B cell (primary cell): ENCODE measurements around the gene RPL41. TPM values are rescaled to one million over a fixed set of nuclear protein-coding genes. Genes with fewer than 3 reads are reported as not detected.

ENCODE experiments used
- ATAC-seq: fragments of 200-7000 bp; cut with Tn5 transposase; one replicate; pipeline ENCODE4 v1.10.0; 2021; ENCODE audit warnings: low read depth, mild to moderate bottlenecking, moderate number of reproducible peaks, moderate library complexity
- CTCF ChIA-PET: fragments of 350-600 bp; sonication (Branson Sonifier 250); formaldehyde crosslinking; loops from one replicate; lab custom pipeline; 2021; ENCODE audit warnings: antibody characterized with exemption, inconsistent platforms; lab: Charles Lee
- POLR2A ChIA-PET: fragments of 350-600 bp; sonication (Branson Sonifier 250); formaldehyde crosslinking; loops from one replicate; lab custom pipeline; 2021; ENCODE audit warnings: antibody characterized with exemption; lab: Charles Lee
- DNase-seq: peaks from one replicate; pipeline ENCODE4 v3.0.0; 2013
- H2AFZ ChIP-seq: 2 replicates; pipeline ENCODE4 v1.6.1; 2012; ENCODE audit warnings: mild to moderate bottlenecking, low read depth, low read length; ENCODE audit not compliant: insufficient read depth, poor library complexity, severe bottlenecking
- H3K27ac ChIP-seq, 2 donors: 1 replicate in 1 of 2; 2 replicates in 1 of 2; pipeline ENCODE4 v1.5.1; 2012 to 2013; ENCODE audit warnings: low read length in 2 of 2, mild to moderate bottlenecking in 2 of 2, moderate library complexity in 1 of 2
- H3K27me3 ChIP-seq, 4 experiments: fragments of 200-600 bp in 1 of 4; sonication (generic) in 1 of 4; replicated peaks in 1 of 4; 1 replicate in 2 of 4; 2 replicates in 2 of 4; pipeline versions ENCODE4 v1.6.1 to v1.7.0; 2013 to 2016; ENCODE audit warnings: low read length in 3 of 4, mild to moderate bottlenecking in 2 of 4, mixed read lengths in 1 of 4, moderate library complexity in 1 of 4; ENCODE audit not compliant: insufficient read depth in 4 of 4, control insufficient read depth in 3 of 4; ENCODE audit errors: control extremely low read depth in 1 of 4
- H3K36me3 ChIP-seq, 2 experiments: replicated peaks in 1 of 2; 1 replicate in 1 of 2; 2 replicates in 1 of 2; pipeline versions ENCODE4 v1.6.1 to v1.7.1; 2013; ENCODE audit warnings: low read length in 1 of 2; ENCODE audit not compliant: insufficient read depth in 2 of 2, control insufficient read depth in 1 of 2; ENCODE audit errors: control extremely low read depth in 1 of 2, extremely low read depth in 1 of 2
- H3K4me1 ChIP-seq, 2 donors: fragments of 200-600 bp in 1 of 2; sonication (generic) in 1 of 2; 1 replicate in 1 of 2; 2 replicates in 1 of 2; pipeline versions ENCODE4 v1.5.1 to v1.6.1; 2013 to 2017; ENCODE audit warnings: low read length in 2 of 2; ENCODE audit not compliant: control insufficient read depth in 2 of 2, insufficient read depth in 2 of 2
- H3K4me2 ChIP-seq: replicated peaks from 2 replicates; pipeline ENCODE3; 2012; ENCODE audit warnings: mild to moderate bottlenecking, low read depth, low read length; ENCODE audit not compliant: poor library complexity, severe bottlenecking
- H3K4me3 ChIP-seq, 5 experiments: fragments of 200-600 bp in 1 of 5; sonication (generic) in 1 of 5; 1 replicate in 3 of 5; 2 replicates in 2 of 5; pipeline versions ENCODE4 v1.5.1 to v1.7.0; 2011 to 2016; ENCODE audit warnings: low read length in 4 of 5, mild to moderate bottlenecking in 4 of 5, low read depth in 2 of 5, control low read depth in 1 of 5, moderate library complexity in 1 of 5; ENCODE audit not compliant: insufficient read depth in 1 of 5; ENCODE audit errors: control extremely low read depth in 1 of 5, extremely low read depth in 1 of 5
- H3K79me2 ChIP-seq: fragments of 200-600 bp; sonication (generic); one replicate; pipeline ENCODE4 v1.6.0; 2016; ENCODE audit warnings: low read length; ENCODE audit not compliant: control insufficient read depth, insufficient read depth
- H3K9ac ChIP-seq: fragments of 200-600 bp; sonication (generic); 2 replicates; pipeline ENCODE4 v1.6.1; 2017; ENCODE audit warnings: mild to moderate bottlenecking, low read length, moderate library complexity
- H3K9me3 ChIP-seq, 3 donors: one replicate each; pipeline versions ENCODE4 v1.6.1 to v1.7.1; 2013; ENCODE audit warnings: low read length in 2 of 3; ENCODE audit not compliant: control insufficient read depth in 2 of 3, insufficient read depth in 1 of 3; ENCODE audit errors: control extremely low read depth in 1 of 3
- H4K20me1 ChIP-seq: 2 replicates; pipeline ENCODE4 v1.6.0; 2012; ENCODE audit warnings: mild to moderate bottlenecking, low read length; ENCODE audit not compliant: insufficient read depth, control insufficient read depth, poor library complexity, severe bottlenecking
- H3K27ac Mint-ChIP-seq: one replicate; pipeline ENCODE4 v1.8.0; 2021; ENCODE audit warnings: mixed read lengths
- H3K27me3 Mint-ChIP-seq: one replicate; pipeline ENCODE4 v1.8.0; 2021; ENCODE audit warnings: mixed read lengths
- H3K4me1 Mint-ChIP-seq: one replicate; pipeline ENCODE4 v1.8.0; 2021; ENCODE audit warnings: mixed read lengths
- H3K4me3 Mint-ChIP-seq: one replicate; pipeline ENCODE4 v1.8.0; 2021; ENCODE audit warnings: mixed read lengths
- H3K9me3 Mint-ChIP-seq: one replicate; pipeline ENCODE4 v1.8.0; 2022; ENCODE audit warnings: mixed read lengths; ENCODE audit not compliant: insufficient read depth
- CTCF ChIP-seq: fragments of 200-600 bp; IDR thresholded peaks from one replicate; pipeline ENCODE4 v1.8.0; 2022; ENCODE audit warnings: antibody characterized with exemption, mild to moderate bottlenecking
- EZH2 ChIP-seq: IDR thresholded peaks from 2 replicates; pipeline ENCODE4 v1.6.1; 2012; ENCODE audit warnings: borderline replicate concordance, low read depth, mild to moderate bottlenecking, moderate library complexity, low read length; ENCODE audit not compliant: insufficient read depth, poor library complexity, severe bottlenecking
- WGBS: methylation state at CpG from one replicate; pipeline ENCODE4 v1.1.5; 2013; ENCODE audit warnings: missing lambda C conversion rate; ENCODE audit not compliant: insufficient coverage; 5-methylcytosine and 5-hydroxymethylcytosine counted together
- intact Hi-C: fragments of 100-400 bp; cut with micrococcal nuclease; formaldehyde crosslinking; loops from one replicate; pipeline ENCODE4 v1.10.0; 2022
- polyA plus RNA-seq: library from polyadenylated mRNA; depleted of rRNA; stranded (reverse); fragments of >200 nt; gene quantifications from 2 replicates; pipeline ENCODE4 v1.2.3, GENCODE V29; 2012
- total RNA-seq, 2 donors: library from RNA; stranded (reverse); fragments of 120-200 nt in 1 of 2; gene quantifications; 1 replicate in 1 of 2; 2 replicates in 1 of 2; pipeline versions ENCODE4 v1.2.3 to v1.2.4, GENCODE V29; 2013 to 2022

The RPL41 gene
- total and polyA plus RNA-seq, 2 donors (not counting 1 experiment from before 2014, with no cell fraction given) = 4,738 to 10,371 TPM

- no peaks in the 10 kb centered on the region for H3K27me3 ChIP-seq
- intact Hi-C loops = no loop called here
- no peak overlapping the region for H3K4me2 ChIP-seq
- H3K9me3 Mint-ChIP-seq = no peaks in the 10 kb centered on the region
- no peak overlapping the region for H3K4me3 Mint-ChIP-seq
- H3K9me3 ChIP-seq = no peaks in the 10 kb centered on the region
- peaks cover 6 to 7% of the 10 kb centered on the region in 2 donors for H3K4me1 ChIP-seq
- POLR2A ChIA-PET = interaction anchor here (0.6 to 1.2 kb wide), 3 partner anchors 15 to 1080 kb away, joined by 3 to 7 read pairs (median 5); no protein-coding TSS in a partner anchor
- peaks cover 6% of the 10 kb centered on the region for H4K20me1 ChIP-seq
- H3K27ac ChIP-seq = no peak overlapping the region
- no peak overlapping the region for H3K4me3 ChIP-seq
- peaks cover 21% of the 10 kb centered on the region for H3K4me1 Mint-ChIP-seq
- peaks cover 9% of the 10 kb centered on the region for H3K79me2 ChIP-seq
- no peak for DNase-seq
- H2AFZ ChIP-seq = no peak overlapping the region
- no peaks in the 10 kb centered on the region for H3K27me3 Mint-ChIP-seq
- no peak for TF ChIP-seq CTCF
- TF ChIP-seq EZH2 = no peak
- H3K9ac ChIP-seq = no peak overlapping the region
- 81% methylated on average over 4 of the region's 13 CpGs for WGBS
- H3K27ac Mint-ChIP-seq = peak overlapping the region; percentile 63
- CTCF ChIA-PET = interaction anchor here (0.6 to 0.7 kb wide), 2 partner anchors 43 to 1643 kb away, joined by 3 to 5 read pairs; partner anchors contain the start of gene PA2G4
- peaks cover 0 to 40% of the 10 kb centered on the region in 2 experiments for H3K36me3 ChIP-seq
- no peak for ATAC-seq
Observed at GRCh38 chr12:56146492-56147460, 30.3 kb downstream of the RPL41 start.
